GM10248 (cell line): ENCODE results near the gene AKAP6.

Source experiments
- CTCF ChIA-PET: fragments of 300-600 bp; sonication (Branson Sonifier 250); formaldehyde crosslinking; extraction: SDS; loops from one replicate; lab custom pipeline; 2021; ENCODE audit warnings: antibody characterized with exemption; lab: Yijun Ruan, JAX
- POLR2A ChIA-PET: fragments of 350-650 bp; sonication (Branson Sonifier 250); formaldehyde crosslinking; extraction: SDS; loops from one replicate; lab custom pipeline; 2020; ENCODE audit warnings: antibody characterized with exemption; lab: Yijun Ruan, JAX
- DNase-seq: peaks from one replicate; pipeline ENCODE4 v3.0.0; 2012; ENCODE audit errors: extremely low spot score
- TF ChIP-seq, protein P1 (sequence below): IDR thresholded peaks from 2 replicates; pipeline ENCODE4 v1.5.1; 2012; ENCODE audit warnings: mild to moderate bottlenecking, low read depth; ENCODE audit errors: extremely low read depth, missing control alignments, control extremely low read depth

AKAP6 gene

DNA sequence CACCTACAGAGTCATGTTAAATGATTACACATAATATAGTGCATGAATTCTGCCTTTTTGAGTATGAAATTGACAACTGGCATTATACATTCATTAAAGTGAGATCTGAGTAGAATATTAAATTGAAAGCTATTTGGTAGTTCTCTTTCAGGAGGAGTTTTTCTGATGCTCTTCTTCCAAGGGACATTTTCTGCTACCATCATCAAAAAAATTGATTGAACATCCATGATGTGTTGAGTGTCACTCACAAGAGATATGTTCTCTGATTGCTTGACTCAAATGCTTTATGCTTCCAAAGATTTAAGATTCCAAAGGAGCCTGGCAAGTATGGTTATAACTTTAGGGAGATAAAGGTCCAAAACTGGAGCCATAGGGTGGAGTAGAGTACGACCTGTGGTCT lies 64.9 kb downstream of the AKAP6 start:
- TF ChIP-seq, protein P1, sequence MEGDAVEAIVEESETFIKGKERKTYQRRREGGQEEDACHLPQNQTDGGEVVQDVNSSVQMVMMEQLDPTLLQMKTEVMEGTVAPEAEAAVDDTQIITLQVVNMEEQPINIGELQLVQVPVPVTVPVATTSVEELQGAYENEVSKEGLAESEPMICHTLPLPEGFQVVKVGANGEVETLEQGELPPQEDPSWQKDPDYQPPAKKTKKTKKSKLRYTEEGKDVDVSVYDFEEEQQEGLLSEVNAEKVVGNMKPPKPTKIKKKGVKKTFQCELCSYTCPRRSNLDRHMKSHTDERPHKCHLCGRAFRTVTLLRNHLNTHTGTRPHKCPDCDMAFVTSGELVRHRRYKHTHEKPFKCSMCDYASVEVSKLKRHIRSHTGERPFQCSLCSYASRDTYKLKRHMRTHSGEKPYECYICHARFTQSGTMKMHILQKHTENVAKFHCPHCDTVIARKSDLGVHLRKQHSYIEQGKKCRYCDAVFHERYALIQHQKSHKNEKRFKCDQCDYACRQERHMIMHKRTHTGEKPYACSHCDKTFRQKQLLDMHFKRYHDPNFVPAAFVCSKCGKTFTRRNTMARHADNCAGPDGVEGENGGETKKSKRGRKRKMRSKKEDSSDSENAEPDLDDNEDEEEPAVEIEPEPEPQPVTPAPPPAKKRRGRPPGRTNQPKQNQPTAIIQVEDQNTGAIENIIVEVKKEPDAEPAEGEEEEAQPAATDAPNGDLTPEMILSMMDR, result no peak
- ChIA-PET CTCF (no interaction called here), POLR2A (no interaction called here)

DNA sequence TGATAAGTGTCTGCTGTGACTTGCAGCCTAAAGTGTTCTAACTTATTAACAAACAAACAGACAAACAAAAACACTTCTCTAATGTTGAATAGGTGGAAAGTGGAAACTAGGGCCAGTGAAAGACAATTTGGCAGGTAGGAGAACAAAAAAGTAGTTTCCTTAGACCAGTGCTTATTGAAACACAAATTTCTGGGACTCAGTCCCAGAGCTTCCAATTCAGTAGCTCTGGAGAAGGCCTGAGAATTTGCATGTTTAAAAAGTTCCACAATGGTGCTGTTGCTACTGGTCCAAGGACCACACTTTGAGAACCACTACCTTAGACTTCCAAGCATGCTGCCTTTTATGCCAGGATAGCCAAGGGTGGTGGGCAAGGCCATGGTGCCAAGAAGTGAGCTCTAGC lies 67.8 kb downstream of the AKAP6 start:
- no peak for DNase-seq
- TF ChIP-seq, protein P1, result no peak
- ChIA-PET POLR2A (interaction anchor here (0.7 kb wide), 1 partner anchor 45 kb away, joined by 3 read pairs; no protein-coding TSS in a partner anchor), CTCF (interaction anchor here (1.2 to 1.7 kb wide), 3 partner anchors 14 to 23 kb away, joined by 3 to 5 read pairs (median 5); no protein-coding TSS in a partner anchor)

More for the DNA sequence above, 64.9 kb downstream of the AKAP6 start:
- DNase-seq, result no peak

DNA sequence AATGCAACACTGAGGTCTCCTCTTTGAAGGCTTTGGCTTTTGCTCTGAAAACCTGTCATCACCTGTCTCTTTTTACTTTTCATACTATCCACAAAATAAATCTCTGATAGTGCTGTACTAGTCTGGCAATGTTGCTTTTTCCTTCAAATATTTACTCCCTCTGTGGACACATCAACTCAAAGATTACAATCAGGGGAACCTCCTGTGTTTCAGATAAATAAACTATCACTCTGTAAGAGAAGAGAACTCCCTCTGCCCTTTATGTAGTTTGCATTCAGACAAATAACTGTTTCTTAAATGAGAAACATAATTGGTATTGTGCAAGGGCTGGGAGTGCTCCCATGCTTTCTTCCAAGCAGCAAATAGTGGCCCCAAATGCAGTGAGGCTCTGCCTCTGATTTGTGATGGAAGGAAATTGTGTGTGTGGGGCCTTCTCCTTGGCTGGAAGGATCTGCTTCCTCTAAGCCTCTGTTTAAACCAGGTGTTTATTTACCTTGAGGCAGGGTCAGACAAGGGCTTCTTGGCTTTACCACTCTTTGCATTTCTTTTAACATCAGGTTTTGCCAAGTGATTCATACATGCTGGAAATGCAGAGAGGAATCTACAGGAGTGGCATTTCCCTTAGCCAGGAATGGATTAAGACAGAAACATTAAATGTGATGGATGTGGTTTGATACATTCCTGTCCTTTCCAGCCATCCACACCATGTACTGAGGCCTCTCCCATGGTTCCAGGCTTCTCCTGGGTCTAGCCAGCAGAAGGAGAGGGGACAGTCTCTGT lies 69.0 kb downstream of the AKAP6 start:
- ChIA-PET CTCF (interaction anchor here (1.2 to 1.7 kb wide), 2 partner anchors 16 to 24 kb away, joined by 3 to 5 read pairs; no protein-coding TSS in a partner anchor), POLR2A (no interaction called here)
- TF ChIP-seq, protein P1, result no peak
- no peak for DNase-seq

DNA sequence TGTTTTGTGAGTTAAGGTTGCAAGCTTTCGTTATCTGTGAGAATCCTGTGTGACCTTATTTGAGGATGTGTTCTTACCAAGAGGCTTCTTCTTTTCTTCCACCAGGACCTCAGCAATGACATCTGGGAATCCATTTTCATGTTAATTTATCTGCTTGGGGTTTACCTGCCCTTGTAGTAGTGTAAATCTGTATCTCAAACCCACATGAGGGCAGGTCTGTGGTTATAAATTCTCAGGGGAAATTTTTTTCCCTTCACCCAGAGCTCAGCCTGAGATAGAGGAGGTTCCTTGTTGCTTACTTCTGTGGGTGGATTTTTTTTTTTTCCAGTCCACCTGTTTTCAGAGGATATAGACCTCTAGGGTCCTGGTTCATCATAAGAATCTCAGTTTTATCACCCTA lies 70.8 kb downstream of the AKAP6 start:
- DNase-seq, result no peak
- ChIA-PET POLR2A (no interaction called here), CTCF (interaction anchor here (1.0 to 1.5 kb wide), 5 partner anchors 9 to 326 kb away, joined by 3 to 6 read pairs (median 4); no protein-coding TSS in a partner anchor)
- TF ChIP-seq, protein P1, result no peak

DNA sequence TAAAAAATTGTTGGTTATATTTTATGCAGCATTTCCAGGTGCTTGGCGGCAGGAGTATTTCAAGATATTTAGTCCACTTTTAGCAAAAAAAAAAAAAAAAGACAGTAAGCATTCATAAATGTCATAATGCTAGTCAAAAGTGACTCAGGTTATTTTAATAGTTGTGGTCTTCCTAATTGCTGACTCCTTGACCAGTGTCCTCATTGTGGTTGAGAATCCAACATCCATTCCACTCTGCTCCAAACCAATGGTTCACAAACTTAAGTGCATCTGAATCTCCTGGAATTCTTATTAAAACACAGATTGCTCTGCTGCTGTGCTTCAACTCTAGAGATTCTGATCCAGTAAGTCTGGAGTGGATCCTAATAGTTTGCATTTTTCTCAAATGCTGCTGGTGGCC lies 71.4 kb downstream of the AKAP6 start:
- CTCF ChIA-PET, result interaction anchor here (1.3 to 1.5 kb wide), 3 partner anchors 9 to 327 kb away, joined by 3 to 6 read pairs (median 4); no protein-coding TSS in a partner anchor
- POLR2A ChIA-PET, result no interaction called here
- TF ChIP-seq, protein P1, result no peak

DNA sequence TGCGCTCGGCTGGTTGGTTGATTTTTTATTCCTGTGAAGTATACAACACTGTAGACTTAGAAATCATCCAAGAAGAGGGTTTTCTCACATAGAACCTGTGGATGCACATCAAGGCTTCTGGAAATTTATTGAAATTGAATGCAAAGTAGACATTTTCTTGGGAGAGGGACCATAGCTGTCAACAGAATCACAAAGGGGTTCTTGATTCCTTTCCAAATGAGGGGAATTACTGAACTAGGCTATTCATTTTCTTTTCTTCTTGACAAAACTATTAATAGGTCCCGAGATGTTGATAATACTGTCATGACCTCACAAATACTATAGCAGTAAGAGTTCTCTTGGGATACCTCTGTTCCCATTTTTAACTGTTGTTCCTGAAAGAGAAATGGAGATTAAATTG lies 73.9 kb downstream of the AKAP6 start:
- no peak for DNase-seq
- TF ChIP-seq, protein P1, result no peak
- ChIA-PET CTCF (interaction anchor here (1.1 kb wide), 1 partner anchor 12 kb away, joined by 3 read pairs; no protein-coding TSS in a partner anchor), POLR2A (no interaction called here)

More for the DNA sequence above, 71.4 kb downstream of the AKAP6 start:
- DNase-seq, result no peak
